ENCODE data around the gene GPD1L. TPM values are rescaled to one million over a fixed set of nuclear protein-coding genes. Genes with fewer than 3 reads are reported as not detected.

Gene GPD1L
- total and polyA plus RNA-seq, 2 of the 13 experiments (the other 11 are each of a cell fraction or from before 2014, with no cell fraction given), result 4.9 to 13.7 TPM

- no peak for TF ChIP-seq ZNF143 (CRISPR knock-in tag; IDR thresholded peaks at IDR 0.05)
- TF ChIP-seq FOXO1 (CRISPR knock-in tag; IDR thresholded peaks at IDR 0.05), result no peak
These were observed 21.6 kb upstream of the GPD1L start (continued) for GRCh38 chr3:32084870-32085269.

- CTCF ChIA-PET (ENCODE audit: low intra/inter-chr PET ratio, low total read pairs), result no interaction called here
These were observed 20.0 kb upstream of the GPD1L start for GRCh38 chr3:32086464-32086863.

GRCh38 chr3:32089476-32089875 is 16.9 kb upstream of the GPD1L start:
- Histone ChIP-seq H2AFZ (ENCODE audit: low read length) (no peak overlapping the region), H3K9ac (ENCODE audit: insufficient read depth, low read depth, low read length) (no peak overlapping the region), H4K20me1 (ENCODE audit: insufficient read depth, low read length) (no peaks in the 10 kb centered on the region), H3K27ac (ENCODE audit: extremely low read length, insufficient read depth, low read length) (no peak overlapping the region), H3K9me3 (ENCODE audit: low read length) (no peaks in the 10 kb centered on the region), H3K36me3 (replicated peaks in 1 of 2; ENCODE audit: control insufficient read depth in 1 of 2, insufficient read depth in 2 of 2, low read length in 2 of 2) (no peaks in the 10 kb centered on the region), H3K4me3 (replicated peaks in 1 of 3; ENCODE audit: insufficient read depth in 1 of 3, low read depth in 2 of 3, low read length in 3 of 3) (no peak overlapping the region), H3K4me2 (ENCODE audit: low read depth, low read length) (no peak overlapping the region), H3K27me3 (ENCODE audit: control insufficient read depth in 1 of 2, insufficient read depth in 2 of 2, low read length in 2 of 2) (peaks cover 4 to 35% of the 10 kb centered on the region in 2 experiments; a peak in 4 of 5 replicates), H3K4me1 (ENCODE audit: insufficient read depth, low read length) (peaks cover 9% of the 10 kb centered on the region; the same call in 1 of the 2 replicates), H3K79me2 (ENCODE audit: insufficient read depth, low read length) (no peaks in the 10 kb centered on the region)
- intact Hi-C loops (cut with micrococcal nuclease; ENCODE audit: unreplicated experiment) (no loop called here), in situ Hi-C loops (cut with HindIII; ENCODE audit: extremely low pct_ligation_motif_present, low pct_unique_long_range_greater_than_20kb) (no loop called here)
- BruUV-seq (replicated peaks), result no TSS peak
- TF ChIP-seq ZNF710 (CRISPR knock-in tag; IDR thresholded peaks at IDR 0.05; ENCODE audit: borderline replicate concordance), result no peak
- peak; percentile 95 for TF ChIP-seq ZNF441 (CRISPR knock-in tag; IDR thresholded peaks at IDR 0.05; ENCODE audit: borderline replicate concordance)
- ChIA-PET CTCF (ENCODE audit: low intra/inter-chr PET ratio, low total read pairs) (no interaction called here), POLR2A (no interaction called here)
- WGBS (ENCODE audit: low lambda C conversion rate), result 22% methylated on average over 6 of the region's 6 CpGs
- FAIRE-seq (no peak), DNase-seq (ENCODE audit: low spot score) (no peak), ATAC-seq (peak; percentile 31; the same call in 1 of the 3 replicates)

More at GRCh38 chr3:32086464-32086863, 20.0 kb upstream of the GPD1L start:
- Histone ChIP-seq H2AFZ (ENCODE audit: low read length) (no peak overlapping the region), H3K9ac (ENCODE audit: insufficient read depth, low read depth, low read length) (no peak overlapping the region), H3K4me1 (ENCODE audit: insufficient read depth, low read length) (peaks cover 16% of the 10 kb centered on the region; the same call in 1 of the 2 replicates), H3K4me2 (ENCODE audit: low read depth, low read length) (no peak overlapping the region), H3K27me3 (ENCODE audit: control insufficient read depth in 1 of 2, insufficient read depth in 2 of 2, low read length in 2 of 2) (peaks cover 4 to 27% of the 10 kb centered on the region in 2 experiments; a peak in 4 of 5 replicates), H3K4me3 (replicated peaks in 1 of 3; ENCODE audit: insufficient read depth in 1 of 3, low read depth in 2 of 3, low read length in 3 of 3) (no peak overlapping the region), H4K20me1 (ENCODE audit: insufficient read depth, low read length) (no peaks in the 10 kb centered on the region), H3K27ac (ENCODE audit: extremely low read length, insufficient read depth, low read length) (no peak overlapping the region), H3K79me2 (ENCODE audit: insufficient read depth, low read length) (no peaks in the 10 kb centered on the region), H3K9me3 (ENCODE audit: low read length) (no peaks in the 10 kb centered on the region), H3K36me3 (replicated peaks in 1 of 2; ENCODE audit: control insufficient read depth in 1 of 2, insufficient read depth in 2 of 2, low read length in 2 of 2) (no peaks in the 10 kb centered on the region)
- WGBS (ENCODE audit: low lambda C conversion rate), result 73% methylated on average over 1 of the region's 1 CpG
- ATAC-seq (no peak), DNase-seq (ENCODE audit: low spot score) (no peak), FAIRE-seq (no peak)
- no TSS peak for BruUV-seq (replicated peaks)
- intact Hi-C loops (cut with micrococcal nuclease; ENCODE audit: unreplicated experiment), result no loop called here
- TF ChIP-seq ATF7 (IDR thresholded peaks at IDR 0.05) (peak; percentile 75), ATF7 (CRISPR knock-in tag; IDR thresholded peaks at IDR 0.05) (no peak), HOXA9 (CRISPR knock-in tag; IDR thresholded peaks at IDR 0.05; ENCODE audit: borderline replicate concordance) (no peak)
- in situ Hi-C loops (cut with HindIII; ENCODE audit: extremely low pct_ligation_motif_present, low pct_unique_long_range_greater_than_20kb), result no loop called here
- POLR2A ChIA-PET, result no interaction called here
